Measurements from ENCODE around the gene USO1.

The USO1 gene, protein sequence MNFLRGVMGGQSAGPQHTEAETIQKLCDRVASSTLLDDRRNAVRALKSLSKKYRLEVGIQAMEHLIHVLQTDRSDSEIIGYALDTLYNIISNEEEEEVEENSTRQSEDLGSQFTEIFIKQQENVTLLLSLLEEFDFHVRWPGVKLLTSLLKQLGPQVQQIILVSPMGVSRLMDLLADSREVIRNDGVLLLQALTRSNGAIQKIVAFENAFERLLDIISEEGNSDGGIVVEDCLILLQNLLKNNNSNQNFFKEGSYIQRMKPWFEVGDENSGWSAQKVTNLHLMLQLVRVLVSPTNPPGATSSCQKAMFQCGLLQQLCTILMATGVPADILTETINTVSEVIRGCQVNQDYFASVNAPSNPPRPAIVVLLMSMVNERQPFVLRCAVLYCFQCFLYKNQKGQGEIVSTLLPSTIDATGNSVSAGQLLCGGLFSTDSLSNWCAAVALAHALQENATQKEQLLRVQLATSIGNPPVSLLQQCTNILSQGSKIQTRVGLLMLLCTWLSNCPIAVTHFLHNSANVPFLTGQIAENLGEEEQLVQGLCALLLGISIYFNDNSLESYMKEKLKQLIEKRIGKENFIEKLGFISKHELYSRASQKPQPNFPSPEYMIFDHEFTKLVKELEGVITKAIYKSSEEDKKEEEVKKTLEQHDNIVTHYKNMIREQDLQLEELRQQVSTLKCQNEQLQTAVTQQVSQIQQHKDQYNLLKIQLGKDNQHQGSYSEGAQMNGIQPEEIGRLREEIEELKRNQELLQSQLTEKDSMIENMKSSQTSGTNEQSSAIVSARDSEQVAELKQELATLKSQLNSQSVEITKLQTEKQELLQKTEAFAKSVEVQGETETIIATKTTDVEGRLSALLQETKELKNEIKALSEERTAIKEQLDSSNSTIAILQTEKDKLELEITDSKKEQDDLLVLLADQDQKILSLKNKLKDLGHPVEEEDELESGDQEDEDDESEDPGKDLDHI

DNA sequence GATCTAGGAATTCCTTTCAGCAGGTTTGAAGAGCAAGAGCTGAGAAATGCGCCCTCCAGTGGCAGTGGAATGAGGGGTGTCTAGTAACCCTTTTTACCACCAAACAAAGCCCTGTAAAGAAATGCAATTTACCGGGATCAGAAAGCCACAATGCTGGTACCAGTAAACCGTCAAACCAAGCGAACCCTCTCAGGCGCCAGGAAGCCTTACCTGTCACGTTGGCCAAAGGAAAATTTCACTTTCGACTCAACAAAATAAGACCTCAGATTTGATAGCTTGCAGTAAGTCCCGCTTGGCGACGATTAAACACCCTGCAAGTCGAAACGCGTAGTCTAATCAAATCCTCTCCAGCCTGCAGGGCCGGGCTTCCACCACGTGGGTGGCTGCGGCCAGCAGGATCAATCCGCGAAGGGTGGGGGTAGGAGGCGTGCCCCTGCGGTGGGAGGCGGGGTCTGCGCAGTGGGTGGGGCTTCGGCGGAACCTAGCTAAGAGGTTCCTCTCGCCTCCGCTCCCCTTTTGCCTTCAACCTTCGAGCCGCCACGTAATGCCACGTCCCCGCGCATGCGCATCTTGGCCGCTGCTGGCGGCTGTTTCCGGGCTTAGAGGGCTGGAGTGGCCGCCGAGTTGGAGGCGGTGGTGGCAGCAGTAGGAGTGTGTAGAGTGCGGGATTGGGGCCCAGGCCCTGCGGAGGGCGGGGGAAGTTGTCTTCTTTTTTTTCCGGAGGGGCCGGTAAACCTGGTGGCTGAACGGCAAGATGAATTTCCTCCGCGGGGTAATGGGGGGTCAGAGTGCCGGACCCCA lies at the start of gene USO1:
USO1 (plus strand) TSS at position 512 of the 801 bp plus-strand sequence; CDS start at position 755, 243 bp downstream.
- peak; percentile 91 for ATAC-seq
- TF ChIP-seq ZFP30 (CRISPR knock-in tag; IDR thresholded peaks at IDR 0.05) = no peak
- TF ChIP-seq CSDC2 (CRISPR knock-in tag; IDR thresholded peaks at IDR 0.05) = no peak
- TF ChIP-seq ISL1 (CRISPR knock-in tag; IDR thresholded peaks at IDR 0.05) = no peak
- no peak for TF ChIP-seq GLIS3 (CRISPR knock-in tag; IDR thresholded peaks at IDR 0.05)
- no peak for TF ChIP-seq ZC3H10 (CRISPR knock-in tag; IDR thresholded peaks at IDR 0.05)
- no peak for TF ChIP-seq ESRRG (CRISPR knock-in tag; IDR thresholded peaks at IDR 0.05)
- no peak for TF ChIP-seq OSR1 (CRISPR knock-in tag; IDR thresholded peaks at IDR 0.05)
- TF ChIP-seq ZNF565 (CRISPR knock-in tag; conservative IDR thresholded peaks at IDR 0.05; ENCODE audit: low read depth) = no peak
- TF ChIP-seq PATZ1 (CRISPR knock-in tag; IDR thresholded peaks at IDR 0.05; ENCODE audit: borderline replicate concordance) = no peak
- no peak for TF ChIP-seq ARNTL (CRISPR knock-in tag; IDR thresholded peaks at IDR 0.05; ENCODE audit: borderline replicate concordance, low read depth)
- TF ChIP-seq SNAI2 (CRISPR knock-in tag; IDR thresholded peaks at IDR 0.05) = no peak
- no peak for TF ChIP-seq PPARA (CRISPR knock-in tag; IDR thresholded peaks at IDR 0.05; ENCODE audit: borderline replicate concordance)
- no peak for TF ChIP-seq ZNF8 (CRISPR knock-in tag; IDR thresholded peaks at IDR 0.05)
- TF ChIP-seq TOX (CRISPR knock-in tag; IDR thresholded peaks at IDR 0.05; ENCODE audit: borderline replicate concordance) = no peak
- TF ChIP-seq BACH2 (CRISPR knock-in tag; IDR thresholded peaks at IDR 0.05; ENCODE audit: borderline replicate concordance) = no peak
- TF ChIP-seq, protein P1, sequence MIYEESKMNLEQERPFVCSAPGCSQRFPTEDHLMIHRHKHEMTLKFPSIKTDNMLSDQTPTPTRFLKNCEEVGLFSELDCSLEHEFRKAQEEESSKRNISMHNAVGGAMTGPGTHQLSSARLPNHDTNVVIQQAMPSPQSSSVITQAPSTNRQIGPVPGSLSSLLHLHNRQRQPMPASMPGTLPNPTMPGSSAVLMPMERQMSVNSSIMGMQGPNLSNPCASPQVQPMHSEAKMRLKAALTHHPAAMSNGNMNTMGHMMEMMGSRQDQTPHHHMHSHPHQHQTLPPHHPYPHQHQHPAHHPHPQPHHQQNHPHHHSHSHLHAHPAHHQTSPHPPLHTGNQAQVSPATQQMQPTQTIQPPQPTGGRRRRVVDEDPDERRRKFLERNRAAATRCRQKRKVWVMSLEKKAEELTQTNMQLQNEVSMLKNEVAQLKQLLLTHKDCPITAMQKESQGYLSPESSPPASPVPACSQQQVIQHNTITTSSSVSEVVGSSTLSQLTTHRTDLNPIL (CRISPR knock-in tag; IDR thresholded peaks at IDR 0.05; ENCODE audit: low read depth) = no peak
- TF ChIP-seq, protein P2, sequence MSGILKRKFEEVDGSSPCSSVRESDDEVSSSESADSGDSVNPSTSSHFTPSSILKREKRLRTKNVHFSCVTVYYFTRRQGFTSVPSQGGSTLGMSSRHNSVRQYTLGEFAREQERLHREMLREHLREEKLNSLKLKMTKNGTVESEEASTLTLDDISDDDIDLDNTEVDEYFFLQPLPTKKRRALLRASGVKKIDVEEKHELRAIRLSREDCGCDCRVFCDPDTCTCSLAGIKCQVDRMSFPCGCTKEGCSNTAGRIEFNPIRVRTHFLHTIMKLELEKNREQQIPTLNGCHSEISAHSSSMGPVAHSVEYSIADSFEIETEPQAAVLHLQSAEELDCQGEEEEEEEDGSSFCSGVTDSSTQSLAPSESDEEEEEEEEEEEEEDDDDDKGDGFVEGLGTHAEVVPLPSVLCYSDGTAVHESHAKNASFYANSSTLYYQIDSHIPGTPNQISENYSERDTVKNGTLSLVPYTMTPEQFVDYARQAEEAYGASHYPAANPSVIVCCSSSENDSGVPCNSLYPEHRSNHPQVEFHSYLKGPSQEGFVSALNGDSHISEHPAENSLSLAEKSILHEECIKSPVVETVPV (CRISPR knock-in tag; IDR thresholded peaks at IDR 0.05) = no peak
- TF ChIP-seq ZFP3 (CRISPR knock-in tag; IDR thresholded peaks at IDR 0.05) = no peak
- TF ChIP-seq RARB (CRISPR knock-in tag; IDR thresholded peaks at IDR 0.05) = no peak
- TF ChIP-seq TCF4 (CRISPR knock-in tag; IDR thresholded peaks at IDR 0.05; ENCODE audit: borderline replicate concordance) = no peak

GRCh38 chr4:75675004-75675531 lies 49.3 kb upstream of the USO1 start:
- no peak for ATAC-seq
- TF ChIP-seq POU6F1 (CRISPR knock-in tag; IDR thresholded peaks at IDR 0.05; ENCODE audit: borderline replicate concordance, low read depth) = no peak
- TF ChIP-seq ZC3H10 (CRISPR knock-in tag; IDR thresholded peaks at IDR 0.05) = no peak
- TF ChIP-seq CSDC2 (CRISPR knock-in tag; IDR thresholded peaks at IDR 0.05) = no peak
- no peak for TF ChIP-seq TCF4 (CRISPR knock-in tag; IDR thresholded peaks at IDR 0.05; ENCODE audit: borderline replicate concordance)
- no peak for TF ChIP-seq PATZ1 (CRISPR knock-in tag; IDR thresholded peaks at IDR 0.05; ENCODE audit: borderline replicate concordance)
- TF ChIP-seq, protein P3, sequence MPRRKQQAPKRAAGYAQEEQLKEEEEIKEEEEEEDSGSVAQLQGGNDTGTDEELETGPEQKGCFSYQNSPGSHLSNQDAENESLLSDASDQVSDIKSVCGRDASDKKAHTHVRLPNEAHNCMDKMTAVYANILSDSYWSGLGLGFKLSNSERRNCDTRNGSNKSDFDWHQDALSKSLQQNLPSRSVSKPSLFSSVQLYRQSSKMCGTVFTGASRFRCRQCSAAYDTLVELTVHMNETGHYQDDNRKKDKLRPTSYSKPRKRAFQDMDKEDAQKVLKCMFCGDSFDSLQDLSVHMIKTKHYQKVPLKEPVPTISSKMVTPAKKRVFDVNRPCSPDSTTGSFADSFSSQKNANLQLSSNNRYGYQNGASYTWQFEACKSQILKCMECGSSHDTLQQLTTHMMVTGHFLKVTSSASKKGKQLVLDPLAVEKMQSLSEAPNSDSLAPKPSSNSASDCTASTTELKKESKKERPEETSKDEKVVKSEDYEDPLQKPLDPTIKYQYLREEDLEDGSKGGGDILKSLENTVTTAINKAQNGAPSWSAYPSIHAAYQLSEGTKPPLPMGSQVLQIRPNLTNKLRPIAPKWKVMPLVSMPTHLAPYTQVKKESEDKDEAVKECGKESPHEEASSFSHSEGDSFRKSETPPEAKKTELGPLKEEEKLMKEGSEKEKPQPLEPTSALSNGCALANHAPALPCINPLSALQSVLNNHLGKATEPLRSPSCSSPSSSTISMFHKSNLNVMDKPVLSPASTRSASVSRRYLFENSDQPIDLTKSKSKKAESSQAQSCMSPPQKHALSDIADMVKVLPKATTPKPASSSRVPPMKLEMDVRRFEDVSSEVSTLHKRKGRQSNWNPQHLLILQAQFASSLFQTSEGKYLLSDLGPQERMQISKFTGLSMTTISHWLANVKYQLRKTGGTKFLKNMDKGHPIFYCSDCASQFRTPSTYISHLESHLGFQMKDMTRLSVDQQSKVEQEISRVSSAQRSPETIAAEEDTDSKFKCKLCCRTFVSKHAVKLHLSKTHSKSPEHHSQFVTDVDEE (CRISPR knock-in tag; IDR thresholded peaks at IDR 0.05) = no peak
- no peak for TF ChIP-seq BACH2 (CRISPR knock-in tag; IDR thresholded peaks at IDR 0.05; ENCODE audit: borderline replicate concordance)
- TF ChIP-seq ZNF565 (CRISPR knock-in tag; conservative IDR thresholded peaks at IDR 0.05; ENCODE audit: low read depth) = no peak
- TF ChIP-seq ZNF70 (CRISPR knock-in tag; IDR thresholded peaks at IDR 0.05) = no peak
- no peak for TF ChIP-seq GLIS3 (CRISPR knock-in tag; IDR thresholded peaks at IDR 0.05)
- TF ChIP-seq ZFP3 (CRISPR knock-in tag; IDR thresholded peaks at IDR 0.05) = no peak
